Right renal cortex interstitium (tissue), 3 donors: ENCODE measurements around the gene LYZL1. TPM values are rescaled to one million over a fixed set of nuclear protein-coding genes. Genes with fewer than 3 reads are reported as not detected.
"Not testable (repeated sequence)": the region's sequence is repeated elsewhere in the genome, so short reads cannot be mapped to it uniquely, and the experiment has no call there.

Source experiments
- DNase-seq, 3 donors: peaks; one replicate each; pipeline ENCODE4 v3.0.0-alpha.2; 2013; ENCODE audit warnings: low read depth in 3 of 3, low spot score in 2 of 3
- polyA plus RNA-seq, 3 donors: library from polyadenylated mRNA; unstranded; fragments of 120-200 nt; gene quantifications; one replicate each; pipeline ENCODE4 v1.2.1, GENCODE V29; 2013; ENCODE audit not compliant: insufficient read length in 3 of 3

LYZL1 gene
- polyA plus RNA-seq, 3 donors: not detected

- no peak for DNase-seq
Measured at GRCh38 chr10:29259498-29259897, 29.4 kb upstream of the LYZL1 start.

- no peak for DNase-seq
Measured at GRCh38 chr10:29263506-29263905, 25.4 kb upstream of the LYZL1 start.

GRCh38 chr10:29265210-29265768, 23.6 kb upstream of the LYZL1 start:
- no peak for DNase-seq

GRCh38 chr10:29266641-29267040, 22.2 kb upstream of the LYZL1 start:
- DNase-seq: no peak

- no peak for DNase-seq
Measured at GRCh38 chr10:29268011-29268410, 20.9 kb upstream of the LYZL1 start.

- DNase-seq: no peak
Measured at GRCh38 chr10:29269486-29269885, 19.4 kb upstream of the LYZL1 start.

- DNase-seq: no peak
Measured at GRCh38 chr10:29270883-29271282, 18.0 kb upstream of the LYZL1 start.

GRCh38 chr10:29271877-29272276, 17.0 kb upstream of the LYZL1 start:
- no peak for DNase-seq

GRCh38 chr10:29273478-29273877, 15.4 kb upstream of the LYZL1 start:
- no peak for DNase-seq

GRCh38 chr10:29276251-29276850, 12.5 kb upstream of the LYZL1 start:
- DNase-seq: no peak

- DNase-seq: no peak
Measured at GRCh38 chr10:29277296-29277695, 11.6 kb upstream of the LYZL1 start.

- no peak for DNase-seq
Measured at GRCh38 chr10:29279779-29280487, 8.9 kb upstream of the LYZL1 start.

GRCh38 chr10:29280488-29280840, 8.4 kb upstream of the LYZL1 start:
- DNase-seq: no peak

- DNase-seq: no peak
Measured at GRCh38 chr10:29285624-29286051, 3.2 kb upstream of the LYZL1 start.

- no peak for DNase-seq
Measured at GRCh38 chr10:29287635-29288034, 1.2 kb upstream of the LYZL1 start.

- DNase-seq: not testable (repeated sequence)
Measured at GRCh38 chr10:29291561-29291960, 2.7 kb downstream of the LYZL1 start.

- not testable (repeated sequence) for DNase-seq
Measured at GRCh38 chr10:29292406-29292805, 3.5 kb downstream of the LYZL1 start.

GRCh38 chr10:29295813-29296212, 6.9 kb downstream of the LYZL1 start:
- no peak for DNase-seq

GRCh38 chr10:29297678-29298077, 8.8 kb downstream of the LYZL1 start:
- no peak for DNase-seq

- DNase-seq: no peak
Measured at GRCh38 chr10:29301359-29301910, 12.6 kb downstream of the LYZL1 start.

GRCh38 chr10:29302499-29302898, 13.6 kb downstream of the LYZL1 start:
- DNase-seq: no peak
